H1 (cell line): Measurements from ENCODE around the gene PRKAG3. TPM values are rescaled to one million over a fixed set of nuclear protein-coding genes. Genes with fewer than 3 reads are reported as not detected.

ENCODE experiments used
- CTCF ChIA-PET: fragments of 300-600 bp; sonication (Branson Sonifier 250); formaldehyde crosslinking; loops from one replicate; lab custom pipeline; 2021; ENCODE audit not compliant: partially characterized antibody; lab: Charles Lee
- POLR2A ChIA-PET: fragments of 300-600 bp; sonication (Branson Sonifier 250); formaldehyde crosslinking; loops from one replicate; lab custom pipeline; 2021; ENCODE audit warnings: inconsistent platforms; ENCODE audit not compliant: partially characterized antibody; lab: Charles Lee
- DNase-seq, 2 experiments: peaks; one replicate each; pipeline versions ENCODE4 v3.0.0 to v3.0.0-alpha.2; 2010 to 2022; ENCODE audit warnings: low spot score in 2 of 2, low read depth in 1 of 2, mixed read lengths in 1 of 2
- FAIRE-seq: peaks from 2 replicates; lab custom pipeline; 2011; peaks lifted over from hg19 to GRCh38; lab: Jason Lieb, UNC
- H2AFZ ChIP-seq: 2 replicates; pipeline ENCODE4 v1.8.1; 2012; ENCODE audit warnings: low read length, inconsistent platforms
- H2AK5ac ChIP-seq: 2 replicates; pipeline ENCODE4 v1.6.1; 2013; ENCODE audit warnings: low read depth, low read length
- H2BK120ac ChIP-seq: replicated peaks from 2 replicates; pipeline ENCODE3; 2013; ENCODE audit warnings: low read depth, low read length, inconsistent platforms
- H2BK12ac ChIP-seq: 2 replicates; pipeline ENCODE4 v1.6.1; 2013; ENCODE audit warnings: low read depth, low read length
- H2BK15ac ChIP-seq: 2 replicates; pipeline ENCODE4 v1.6.1; 2013; ENCODE audit warnings: low read length
- H2BK20ac ChIP-seq: 2 replicates; pipeline ENCODE4 v1.6.1; 2013; ENCODE audit warnings: low read length
- H2BK5ac ChIP-seq: 2 replicates; pipeline ENCODE4 v1.6.1; 2013; ENCODE audit warnings: low read depth, low read length
- H3K14ac ChIP-seq: 2 replicates; pipeline ENCODE4 v1.6.1; 2013; ENCODE audit warnings: inconsistent platforms; ENCODE audit not compliant: insufficient read length
- H3K18ac ChIP-seq: 2 replicates; pipeline ENCODE4 v1.6.1; 2013; ENCODE audit warnings: low read length; ENCODE audit errors: extremely low read depth
- H3K23ac ChIP-seq: 2 replicates; pipeline ENCODE4 v1.6.1; 2013; ENCODE audit warnings: inconsistent platforms; ENCODE audit not compliant: insufficient read length
- H3K23me2 ChIP-seq: 2 replicates; pipeline ENCODE4 v1.6.1; 2013; ENCODE audit warnings: low read depth, low read length
- H3K27ac ChIP-seq: 2 replicates; pipeline ENCODE4 v1.6.1; 2011; ENCODE audit warnings: low read depth, low read length, inconsistent platforms
- H3K27me3 ChIP-seq, 4 experiments: replicated peaks in 1 of 4; 1 replicate in 1 of 4; 2 replicates in 3 of 4; pipeline versions ENCODE4 v1.6.1 to v1.8.1; 2011 to 2013; ENCODE audit warnings: low read length in 3 of 4, mild to moderate bottlenecking in 3 of 4, inconsistent platforms in 2 of 4, mixed read lengths in 2 of 4, moderate library complexity in 1 of 4; ENCODE audit not compliant: control insufficient read depth in 3 of 4, insufficient read depth in 3 of 4; ENCODE audit errors: extremely low read depth in 1 of 4
- H3K36me3 ChIP-seq, 4 experiments: 2 replicates each; pipeline versions ENCODE4 v1.6.1 to v1.8.1; 2011 to 2013; ENCODE audit warnings: mild to moderate bottlenecking in 4 of 4, low read length in 3 of 4, moderate library complexity in 2 of 4, control low read depth in 1 of 4, inconsistent platforms in 1 of 4; ENCODE audit not compliant: insufficient read depth in 4 of 4, control insufficient read depth in 2 of 4
- H3K4ac ChIP-seq: replicated peaks from 2 replicates; pipeline ENCODE3; 2013; ENCODE audit warnings: low read length, low read depth, mixed read lengths, inconsistent platforms; ENCODE audit not compliant: insufficient read length
- H3K4me1 ChIP-seq, 4 experiments: replicated peaks in 1 of 4; 1 replicate in 1 of 4; 2 replicates in 3 of 4; pipeline versions ENCODE4 v1.6.1 to v1.8.1; 2011 to 2013; ENCODE audit warnings: low read length in 3 of 4, inconsistent platforms in 2 of 4, mixed read lengths in 1 of 4; ENCODE audit not compliant: insufficient read depth in 4 of 4, control insufficient read depth in 3 of 4
- H3K4me2 ChIP-seq, 2 experiments: 2 replicates each; pipeline versions ENCODE4 v1.6.1 to v1.8.1; 2011 to 2013; ENCODE audit warnings: low read depth in 2 of 2, low read length in 2 of 2, control low read depth in 1 of 2, inconsistent platforms in 1 of 2, mild to moderate bottlenecking in 1 of 2; ENCODE audit not compliant: insufficient read depth in 1 of 2
- H3K4me3 ChIP-seq, 4 experiments: fragments of 200-600, 300-600 bp in 1 of 4; sonication (generic), shearing (Covaris generic), sonication (Bioruptor Twin) in 1 of 4; 2 replicates each; pipeline versions ENCODE4 v1.5.1 to v1.8.1; 2011 to 2016; ENCODE audit warnings: low read length in 4 of 4, low read depth in 3 of 4, control low read depth in 2 of 4, inconsistent platforms in 2 of 4, mild to moderate bottlenecking in 2 of 4, mixed read lengths in 1 of 4, moderate library complexity in 1 of 4; ENCODE audit not compliant: insufficient read depth in 2 of 4; ENCODE audit errors: extremely low read depth in 1 of 4
- H3K56ac ChIP-seq: replicated peaks from 2 replicates; pipeline ENCODE3; 2013; ENCODE audit warnings: low read depth, mild to moderate bottlenecking, mixed read lengths, low read length, inconsistent platforms; ENCODE audit not compliant: insufficient read length
- H3K79me1 ChIP-seq: 2 replicates; pipeline ENCODE4 v1.6.1; 2013; ENCODE audit warnings: low read depth, low read length, control low read depth
- H3K79me2 ChIP-seq, 2 experiments: 2 replicates each; pipeline versions ENCODE4 v1.6.1 to v1.8.1; 2012 to 2013; ENCODE audit warnings: low read length in 2 of 2, mild to moderate bottlenecking in 2 of 2, inconsistent platforms in 1 of 2; ENCODE audit not compliant: insufficient read depth in 2 of 2, control insufficient read depth in 1 of 2
- H3K9ac ChIP-seq, 4 experiments: replicated peaks in 1 of 4; 1 replicate in 1 of 4; 2 replicates in 3 of 4; pipeline versions ENCODE4 v1.6.1 to v1.8.1; 2011 to 2013; ENCODE audit warnings: low read depth in 3 of 4, low read length in 3 of 4, control low read depth in 2 of 4, mild to moderate bottlenecking in 2 of 4, moderate library complexity in 2 of 4, inconsistent platforms in 1 of 4; ENCODE audit errors: extremely low read depth in 1 of 4
- H3K9me3 ChIP-seq, 2 experiments: 2 replicates each; pipeline versions ENCODE4 v1.6.1 to v1.8.1; 2012 to 2013; ENCODE audit warnings: mild to moderate bottlenecking in 2 of 2, moderate library complexity in 2 of 2, control low read depth in 1 of 2, inconsistent platforms in 1 of 2, low read depth in 1 of 2, low read length in 1 of 2, mixed read lengths in 1 of 2; ENCODE audit not compliant: insufficient read depth in 2 of 2
- H4K20me1 ChIP-seq, 2 experiments: replicated peaks in 1 of 2; 2 replicates each; pipeline versions ENCODE3 to v1.8.1; 2011 to 2013; ENCODE audit warnings: inconsistent platforms in 2 of 2, low read length in 2 of 2, mild to moderate bottlenecking in 1 of 2; ENCODE audit not compliant: insufficient read depth in 2 of 2, control insufficient read depth in 1 of 2
- H4K5ac ChIP-seq: 2 replicates; pipeline ENCODE4 v1.6.1; 2013; ENCODE audit warnings: low read length, low read depth, mixed read lengths, inconsistent platforms; ENCODE audit not compliant: insufficient read length
- H4K8ac ChIP-seq: 2 replicates; pipeline ENCODE4 v1.8.0; 2013; ENCODE audit warnings: mild to moderate bottlenecking, moderate library complexity, low read length, inconsistent platforms; ENCODE audit not compliant: insufficient read depth; ENCODE audit errors: extremely low read depth
- H4K91ac ChIP-seq: replicated peaks from 2 replicates; pipeline ENCODE3; 2013; ENCODE audit warnings: low read length, mixed read lengths, inconsistent platforms; ENCODE audit not compliant: insufficient read length
- CBX8 ChIP-seq: fragments of 300-800, 300-1000 bp; sonication (generic); IDR thresholded peaks from 2 replicates; pipeline ENCODE4 v1.7.1; 2016; ENCODE audit warnings: low read depth, low read length, borderline replicate concordance
- CEBPB ChIP-seq: IDR thresholded peaks from 2 replicates; pipeline ENCODE4 v1.6.1; 2012; ENCODE audit warnings: low read depth, low read length
- CHD2 ChIP-seq: IDR thresholded peaks from 2 replicates; pipeline ENCODE4 v1.6.1; 2012; ENCODE audit warnings: low read length, improper control_type of control experiment
- E2F6 ChIP-seq: IDR thresholded peaks from 2 replicates; pipeline ENCODE4 v1.6.1; 2012; ENCODE audit warnings: inconsistent platforms
- HDAC6 ChIP-seq: IDR thresholded peaks from one replicate; pipeline ENCODE4 v1.7.1; 2012; ENCODE audit warnings: low read depth, mild to moderate bottlenecking, inconsistent platforms, low read length, moderate library complexity
- NRF1 ChIP-seq: IDR thresholded peaks from 2 replicates; pipeline ENCODE4 v1.6.1; 2011; ENCODE audit warnings: mild to moderate bottlenecking, low read depth, low read length, improper control_type of control experiment
- POLR2AphosphoS5 ChIP-seq: IDR thresholded peaks from 2 replicates; pipeline ENCODE4 v1.6.1; 2011; ENCODE audit warnings: low read depth, low read length
- RAD21 ChIP-seq, 2 experiments: IDR thresholded peaks in 1 of 2; conservative IDR thresholded peaks in 1 of 2; 2 replicates each; pipeline ENCODE4 v1.6.1; 2011; ENCODE audit warnings: low read depth in 2 of 2, low read length in 2 of 2, improper control_type of control experiment in 1 of 2, inconsistent platforms in 1 of 2, mild to moderate bottlenecking in 1 of 2, moderate library complexity in 1 of 2
- RNF2 ChIP-seq: fragments of 200-900, 300-1000 bp; sonication (generic); IDR thresholded peaks from 2 replicates; pipeline ENCODE4 v1.7.1; 2016; ENCODE audit warnings: borderline replicate concordance, low read depth, mild to moderate bottlenecking, antibody characterized with exemption, low read length; ENCODE audit not compliant: poor library complexity, severe bottlenecking; ENCODE audit errors: missing control alignments
- SP1 ChIP-seq: IDR thresholded peaks from 2 replicates; pipeline ENCODE4 v1.6.1; 2011; ENCODE audit warnings: low read depth, low read length
- TEAD4 ChIP-seq: IDR thresholded peaks from 2 replicates; pipeline ENCODE4 v1.6.1; 2012; ENCODE audit warnings: low read depth, low read length, inconsistent platforms, mixed read lengths
- WGBS, 2 experiments: shearing (Covaris generic) in 1 of 2; methylation state at CpG; one replicate each; pipeline versions ENCODE4 v1.1.6 to v1.1.7; 2013 to 2015; ENCODE audit warnings: low lambda C conversion rate in 2 of 2, mixed read lengths in 2 of 2, inconsistent platforms in 1 of 2, low coverage in 1 of 2, missing lambda C conversion rate in 1 of 2; ENCODE audit not compliant: insufficient replicate concordance in 2 of 2, insufficient coverage in 1 of 2, insufficient read length in 1 of 2; ENCODE audit errors: extremely low coverage in 1 of 2, missing lambda C conversion rate in 1 of 2; 5-methylcytosine and 5-hydroxymethylcytosine counted together
- polyA plus RNA-seq, 7 experiments: library from polyadenylated mRNA; depleted of rRNA in 3 of 7; stranded (reverse) in 5 of 7; unstranded in 2 of 7; fragments of >200 nt in 5 of 7; fragments of 200-250 nt in 2 of 7; gene quantifications; 1 replicate in 5 of 7; 2 replicates in 1 of 7; 4 replicates in 1 of 7; pipeline versions ENCODE4 v1.2.1 to v1.2.3, GENCODE V29; 2011 to 2013; ENCODE audit warnings: missing spikeins in 2 of 7, mixed read lengths in 2 of 7
- total RNA-seq: library from RNA; stranded (reverse); fragmentation: NEBNext Ultra II Directional; extraction: Animal tissue kit (Norgen Biotek cat#: 25700); gene quantifications from 2 replicates; pipeline ENCODE4 v1.2.1, GENCODE V29; 2021

Gene PRKAG3
- total and polyA plus RNA-seq, 2 of the 8 experiments (the other 6 are each of a cell fraction or from before 2014, with no cell fraction given), result not detected

DNA sequence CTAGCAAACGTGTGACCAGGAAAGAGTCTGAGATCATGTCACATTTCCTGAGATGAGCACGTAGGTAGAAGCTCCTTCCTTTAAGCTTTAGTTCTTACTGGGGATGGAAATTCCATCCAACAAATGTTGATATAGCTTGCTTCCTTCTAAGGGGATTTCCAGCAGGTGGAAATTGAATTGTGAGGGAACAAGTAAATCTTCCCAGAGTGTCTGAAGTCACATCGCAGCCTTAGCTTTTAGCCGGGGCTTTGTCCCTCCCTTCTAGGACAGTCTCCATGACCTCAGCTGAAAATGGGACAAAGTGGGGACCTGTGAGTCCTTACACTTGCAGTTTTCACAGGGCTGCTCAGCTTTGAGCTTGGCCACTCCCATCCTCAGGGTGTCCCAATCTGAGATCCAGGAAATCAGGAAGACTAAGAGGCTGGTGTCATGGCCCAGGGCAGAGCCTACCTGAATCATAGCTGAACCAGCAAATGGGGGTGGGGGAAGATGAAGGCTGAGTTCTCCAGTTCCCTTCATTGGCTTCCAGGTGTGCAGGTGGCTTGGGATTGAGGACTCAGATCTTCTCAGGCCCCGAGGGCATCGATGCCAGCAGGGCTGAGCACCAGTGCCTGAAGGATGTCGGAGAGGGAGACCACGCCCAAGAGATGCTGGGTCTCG lies 8.3 kb downstream of the PRKAG3 start:
- Histone ChIP-seq H3K79me2 (no peaks in the 10 kb centered on the region), H2BK5ac (no peak overlapping the region), H3K56ac (no peak overlapping the region), H3K23me2 (no peaks in the 10 kb centered on the region), H2BK20ac (no peak overlapping the region), H3K9me3 (no peaks in the 10 kb centered on the region)
- FAIRE-seq, result no peak
- POLR2A ChIA-PET, result interaction anchor here (0.6 kb wide), 1 partner anchor 18 kb away, joined by 5 read pairs; no protein-coding TSS in a partner anchor
- CTCF ChIA-PET, result interaction anchor here (0.6 to 1.9 kb wide), 5 partner anchors 9 to 113 kb away, joined by 3 to 7 read pairs (median 3); no protein-coding TSS in a partner anchor
- TF ChIP-seq CBX8, result no peak
- TF ChIP-seq SP1, result no peak
- no peak for TF ChIP-seq HDAC6
- TF ChIP-seq RNF2, result no peak
- TF ChIP-seq CEBPB, result no peak
- TF ChIP-seq TEAD4, result no peak
- no peak for TF ChIP-seq NRF1
- TF ChIP-seq E2F6, result no peak
- TF ChIP-seq RAD21 (IDR thresholded peaks at IDR 0.05 in 1 of 2, conservative IDR thresholded peaks at IDR 0.05 in 1 of 2; ENCODE audit: low read depth in 2 of 2, low read length in 2 of 2), result no peak
- TF ChIP-seq POLR2AphosphoS5, result no peak
- no peak for TF ChIP-seq CHD2
- TF ChIP-seq, all 59 proteins: peak for 0
- H4K20me1 ChIP-seq, result no peaks in the 10 kb centered on the region
- H2BK12ac ChIP-seq, result no peak overlapping the region
- H2BK15ac ChIP-seq, result no peak overlapping the region
- no peak overlapping the region for H3K4me3 ChIP-seq
- H4K8ac ChIP-seq, result no peak overlapping the region
- no peak overlapping the region for H3K14ac ChIP-seq
- no peak overlapping the region for H3K4ac ChIP-seq
- H3K4me2 ChIP-seq, result no peak overlapping the region
- no peak overlapping the region for H3K27ac ChIP-seq
- no peaks in the 10 kb centered on the region for H3K27me3 ChIP-seq
- no peak overlapping the region for H3K9ac ChIP-seq
- H3K23ac ChIP-seq, result no peak overlapping the region
- no peak for DNase-seq
- WGBS, 2 experiments, result 91% methylated on average over 9 of the region's 9 CpGs; no CpG with 5 or more reads in 1 of the 2 experiments
- no peak overlapping the region for H3K18ac ChIP-seq
- H3K79me1 ChIP-seq, result no peaks in the 10 kb centered on the region; the same call in 1 of the 2 replicates
- H4K91ac ChIP-seq, result no peak overlapping the region
- H3K36me3 ChIP-seq, result no peaks in the 10 kb centered on the region
- no peak overlapping the region for H2BK120ac ChIP-seq
- no peaks in the 10 kb centered on the region; a peak in 1 of 7 replicates for H3K4me1 ChIP-seq
- no peak overlapping the region for H2AFZ ChIP-seq
- H2AK5ac ChIP-seq, result no peak overlapping the region
- no peak overlapping the region for H4K5ac ChIP-seq
